Trophoblast cell (in vitro differentiated cells and primary cell): ENCODE data around the gene PHKA2.

Source experiments
- DNase-seq, 2 donors: peaks; one replicate each; pipeline ENCODE4 v3.0.0-alpha.2; 2016
- H2AFZ ChIP-seq: 2 replicates; pipeline ENCODE4 v1.6.1; 2013; ENCODE audit warnings: low read length, moderate library complexity, mild to moderate bottlenecking; ENCODE audit not compliant: insufficient read depth, poor library complexity
- H2AK5ac ChIP-seq: 2 replicates; pipeline ENCODE4 v1.6.1; 2013; ENCODE audit warnings: mild to moderate bottlenecking, low read length
- H2BK120ac ChIP-seq: 2 replicates; pipeline ENCODE4 v1.6.1; 2013; ENCODE audit warnings: low read length, mild to moderate bottlenecking, moderate library complexity; ENCODE audit not compliant: insufficient read depth, poor library complexity
- H2BK12ac ChIP-seq: 2 replicates; pipeline ENCODE4 v1.6.1; 2013; ENCODE audit warnings: mild to moderate bottlenecking, low read length, moderate library complexity
- H2BK5ac ChIP-seq: 2 replicates; pipeline ENCODE4 v1.6.1; 2013; ENCODE audit warnings: low read length, low read depth, moderate library complexity, mild to moderate bottlenecking; ENCODE audit not compliant: poor library complexity
- H3K14ac ChIP-seq: 2 replicates; pipeline ENCODE4 v1.6.1; 2013; ENCODE audit warnings: mild to moderate bottlenecking, low read length
- H3K18ac ChIP-seq: 2 replicates; pipeline ENCODE4 v1.6.1; 2013; ENCODE audit warnings: mild to moderate bottlenecking, low read length
- H3K23ac ChIP-seq: 2 replicates; pipeline ENCODE4 v1.6.1; 2013; ENCODE audit warnings: low read length
- H3K27ac ChIP-seq: 2 replicates; pipeline ENCODE4 v1.5.1; 2013; ENCODE audit warnings: low read depth, mild to moderate bottlenecking, inconsistent platforms, low read length, moderate library complexity
- H3K27me3 ChIP-seq: 2 replicates; pipeline ENCODE4 v1.6.1; 2013; ENCODE audit warnings: inconsistent platforms, mild to moderate bottlenecking, low read length, moderate library complexity; ENCODE audit not compliant: insufficient read depth
- H3K36me3 ChIP-seq, 2 experiments: 1 replicate in 1 of 2; 2 replicates in 1 of 2; pipeline ENCODE4 v1.6.1; 2013; ENCODE audit warnings: low read length in 2 of 2, mild to moderate bottlenecking in 2 of 2, moderate library complexity in 1 of 2; ENCODE audit not compliant: insufficient read depth in 2 of 2, control insufficient read depth in 1 of 2
- H3K4ac ChIP-seq: 2 replicates; pipeline ENCODE4 v1.6.1; 2013; ENCODE audit warnings: low read depth, mild to moderate bottlenecking, low read length, moderate library complexity
- H3K4me1 ChIP-seq, 2 experiments: 1 replicate in 1 of 2; 2 replicates in 1 of 2; pipeline ENCODE4 v1.6.1; 2013; ENCODE audit warnings: low read length in 2 of 2, mild to moderate bottlenecking in 2 of 2, moderate library complexity in 1 of 2; ENCODE audit not compliant: insufficient read depth in 2 of 2, control insufficient read depth in 1 of 2
- H3K4me2 ChIP-seq: 2 replicates; pipeline ENCODE4 v1.6.1; 2013; ENCODE audit warnings: inconsistent platforms, mild to moderate bottlenecking, low read length, moderate library complexity
- H3K4me3 ChIP-seq: 2 replicates; pipeline ENCODE4 v1.5.1; 2013; ENCODE audit warnings: mild to moderate bottlenecking, low read depth, low read length, inconsistent platforms
- H3K79me1 ChIP-seq: one replicate; pipeline ENCODE4 v1.6.1; 2013; ENCODE audit warnings: low read length
- H3K79me2 ChIP-seq: 2 replicates; pipeline ENCODE4 v1.6.1; 2013; ENCODE audit warnings: low read length, mild to moderate bottlenecking; ENCODE audit not compliant: control insufficient read depth, insufficient read depth, poor library complexity
- H3K9ac ChIP-seq: 2 replicates; pipeline ENCODE4 v1.6.1; 2013; ENCODE audit warnings: mild to moderate bottlenecking, low read length
- H3K9me3 ChIP-seq: 2 replicates; pipeline ENCODE4 v1.6.1; 2013; ENCODE audit warnings: low read depth, mild to moderate bottlenecking, control low read depth, inconsistent platforms, low read length; ENCODE audit not compliant: insufficient read depth
- H4K12ac ChIP-seq: 2 replicates; pipeline ENCODE4 v1.6.1; 2013; ENCODE audit warnings: low read depth, mild to moderate bottlenecking, low read length, moderate library complexity
- H4K8ac ChIP-seq: 2 replicates; pipeline ENCODE4 v1.6.1; 2013; ENCODE audit warnings: low read depth, mild to moderate bottlenecking, low read length, moderate library complexity
- H4K91ac ChIP-seq: one replicate; pipeline ENCODE4 v1.6.1; 2013; ENCODE audit warnings: low read depth, mild to moderate bottlenecking, low read length, moderate library complexity
- WGBS: extraction: QIAGEN DNeasy Blood & Tissue Kit; methylation state at CpG from one replicate; pipeline ENCODE4 v1.1.7; 2013; ENCODE audit warnings: missing lambda C conversion rate; ENCODE audit not compliant: insufficient read length, insufficient coverage; ENCODE audit errors: extremely low coverage; 5-methylcytosine and 5-hydroxymethylcytosine counted together

PHKA2 gene

DNA sequence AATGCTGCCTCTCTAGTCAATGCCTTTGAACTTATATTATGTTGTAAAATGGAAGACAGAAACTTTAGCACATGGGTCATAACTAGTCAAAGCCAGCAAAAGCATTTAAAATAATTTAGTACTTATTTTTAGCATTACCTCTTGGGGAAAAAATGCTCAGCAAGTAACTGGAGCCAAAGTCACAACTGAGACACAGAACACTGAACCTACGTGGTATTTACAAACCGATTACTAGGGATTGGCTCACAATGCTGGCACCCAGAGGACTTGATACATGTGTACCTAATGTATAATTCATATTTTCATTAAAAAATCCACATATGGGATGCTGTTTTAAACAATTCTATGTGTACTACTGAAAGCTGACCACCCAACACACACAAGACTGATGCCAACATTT lies 38.4 kb downstream of the PHKA2 start:
- no CpG with 5 or more reads among the region's 2 CpGs for WGBS
- Histone ChIP-seq H3K4ac (no peak overlapping the region), H2BK12ac (no peak overlapping the region), H3K9ac (no peak overlapping the region), H3K4me3 (no peak overlapping the region), H4K12ac (no peak overlapping the region), H3K4me1 (peaks cover 16 to 22% of the 10 kb centered on the region in 2 experiments), H3K79me1 (peaks cover 6% of the 10 kb centered on the region), H2BK120ac (no peak overlapping the region), H3K4me2 (no peak overlapping the region), H4K91ac (no peak overlapping the region), H2BK5ac (no peak overlapping the region), H2AK5ac (no peak overlapping the region), H3K14ac (no peak overlapping the region), H2AFZ (no peak overlapping the region), H3K27ac (no peak overlapping the region), H3K79me2 (no peaks in the 10 kb centered on the region), H4K8ac (no peak overlapping the region), H3K9me3 (no peaks in the 10 kb centered on the region), H3K18ac (no peak overlapping the region), H3K36me3 (peaks cover 3 to 7% of the 10 kb centered on the region in 2 experiments), H3K27me3 (no peaks in the 10 kb centered on the region), H3K23ac (no peak overlapping the region)
- peak; percentile 2 to 43 for DNase-seq

DNA sequence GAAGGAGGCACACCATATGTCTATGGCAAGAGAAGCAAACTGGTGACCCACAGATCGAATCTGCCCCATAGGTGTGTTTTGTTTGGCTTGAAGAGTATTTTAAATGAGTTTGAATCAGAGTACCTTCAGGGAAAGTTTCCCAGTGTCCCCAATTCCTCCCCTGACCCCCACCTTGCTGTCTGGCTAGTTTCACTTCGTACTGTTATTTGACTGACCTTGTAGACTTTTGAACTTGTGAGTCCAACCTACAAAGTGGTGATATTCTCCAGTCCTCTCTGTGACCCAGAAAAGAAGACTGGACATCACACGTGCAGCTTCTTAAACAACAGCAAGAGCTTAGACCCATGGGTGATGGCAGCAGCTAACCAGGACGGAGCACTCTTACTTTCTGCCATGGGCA lies 39.4 kb downstream of the PHKA2 start:
- no peak overlapping the region for H4K12ac ChIP-seq
- H3K18ac ChIP-seq: no peak overlapping the region
- WGBS: no CpG with 5 or more reads among the region's 4 CpGs
- no peak overlapping the region for H3K23ac ChIP-seq
- no peak overlapping the region for H3K9ac ChIP-seq
- no peak overlapping the region for H2BK12ac ChIP-seq
- H3K79me2 ChIP-seq: no peaks in the 10 kb centered on the region
- peaks cover 16 to 23% of the 10 kb centered on the region in 2 experiments for H3K4me1 ChIP-seq
- H4K8ac ChIP-seq: no peak overlapping the region
- H2BK5ac ChIP-seq: no peak overlapping the region
- no peak overlapping the region for H2AK5ac ChIP-seq
- H2AFZ ChIP-seq: no peak overlapping the region
- no peak overlapping the region for H3K4me3 ChIP-seq
- peaks cover 6% of the 10 kb centered on the region for H3K79me1 ChIP-seq
- no peak for DNase-seq
- no peak overlapping the region for H4K91ac ChIP-seq
- no peak overlapping the region for H3K4ac ChIP-seq
- H3K27me3 ChIP-seq: no peaks in the 10 kb centered on the region
- no peak overlapping the region for H3K27ac ChIP-seq
- peaks cover 3 to 7% of the 10 kb centered on the region in 2 experiments for H3K36me3 ChIP-seq
- no peak overlapping the region for H3K4me2 ChIP-seq
- no peak overlapping the region for H3K14ac ChIP-seq
- no peaks in the 10 kb centered on the region for H3K9me3 ChIP-seq
- H2BK120ac ChIP-seq: no peak overlapping the region

DNA sequence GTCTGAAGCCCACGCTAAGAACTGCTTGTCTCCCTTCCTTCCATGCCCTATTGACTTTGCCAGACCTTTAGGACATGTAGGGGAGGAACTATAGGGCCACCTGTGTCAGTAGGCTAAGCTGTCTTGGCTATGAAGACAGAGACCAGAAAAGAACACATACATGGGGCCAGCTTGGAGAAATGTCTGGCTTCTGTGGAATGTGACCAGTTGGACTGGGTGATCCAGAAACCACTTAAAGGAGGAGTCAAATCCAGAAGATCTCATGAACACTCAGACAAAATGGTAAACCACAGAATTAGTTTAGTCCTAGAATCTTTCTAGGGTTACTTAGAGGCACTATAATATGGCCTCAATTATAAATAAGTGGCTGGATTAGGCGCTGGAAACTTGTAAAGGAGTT lies 42.0 kb downstream of the PHKA2 start:
- Histone ChIP-seq H4K8ac (no peak overlapping the region), H3K79me2 (no peaks in the 10 kb centered on the region), H2BK12ac (peak overlapping the region; percentile 24), H4K12ac (peak overlapping the region; percentile 75), H3K4me3 (no peak overlapping the region), H3K9ac (no peak overlapping the region), H2BK120ac (peak overlapping the region; percentile 11), H2BK5ac (peak overlapping the region; percentile 49), H3K4me1 (peaks cover 16 to 22% of the 10 kb centered on the region in 2 experiments), H3K27ac (no peak overlapping the region), H2AK5ac (no peak overlapping the region), H3K27me3 (no peaks in the 10 kb centered on the region), H3K23ac (no peak overlapping the region), H3K14ac (peak overlapping the region; percentile 61), H3K9me3 (no peaks in the 10 kb centered on the region), H3K18ac (no peak overlapping the region), H3K79me1 (peaks cover 6% of the 10 kb centered on the region), H2AFZ (no peak overlapping the region), H3K4ac (no peak overlapping the region), H3K36me3 (peaks cover 8 to 13% of the 10 kb centered on the region in 2 experiments), H4K91ac (no peak overlapping the region), H3K4me2 (no peak overlapping the region)
- WGBS: no CpG with 5 or more reads among the region's 2 CpGs
- peak; percentile 52 to 68 for DNase-seq

DNA sequence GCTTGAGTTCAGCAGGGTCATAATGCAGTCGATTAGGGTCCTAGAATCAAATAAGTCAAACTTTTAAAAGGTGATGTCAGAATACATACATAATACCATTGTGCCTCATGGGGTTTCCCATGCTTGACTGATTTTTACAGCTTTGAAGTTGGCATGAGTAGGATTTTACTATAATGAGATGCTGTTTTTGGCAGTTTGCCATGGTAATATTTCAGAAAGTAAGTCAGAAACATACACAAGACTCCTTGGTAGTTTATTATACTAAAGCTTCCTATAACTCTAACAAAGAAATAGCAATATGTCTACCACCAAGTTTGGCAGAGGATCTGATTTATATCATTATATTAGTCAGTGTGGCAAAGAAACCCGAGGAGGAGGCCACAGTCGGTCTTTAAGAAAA lies 45.2 kb downstream of the PHKA2 start:
- H3K4me3 ChIP-seq: no peak overlapping the region

More for the DNA sequence above, 45.2 kb downstream of the PHKA2 start:
- H3K9ac ChIP-seq: no peak overlapping the region
- no peak overlapping the region for H3K4me2 ChIP-seq
- H2BK120ac ChIP-seq: no peak overlapping the region
- peaks cover 10 to 11% of the 10 kb centered on the region in 2 experiments for H3K4me1 ChIP-seq
- no peak overlapping the region for H3K23ac ChIP-seq
- no peak overlapping the region for H4K8ac ChIP-seq
- no peak for DNase-seq
- no peaks in the 10 kb centered on the region for H3K79me2 ChIP-seq
- no peak overlapping the region for H2AFZ ChIP-seq
- H4K12ac ChIP-seq: no peak overlapping the region
- WGBS: no CpG with 5 or more reads among the region's 3 CpGs
- H3K9me3 ChIP-seq: no peaks in the 10 kb centered on the region
- peaks cover 11 to 17% of the 10 kb centered on the region in 2 experiments for H3K36me3 ChIP-seq
- H3K4ac ChIP-seq: no peak overlapping the region
- no peaks in the 10 kb centered on the region for H3K27me3 ChIP-seq
- H2AK5ac ChIP-seq: no peak overlapping the region
- no peak overlapping the region for H3K18ac ChIP-seq
- no peak overlapping the region for H3K14ac ChIP-seq
- no peak overlapping the region for H4K91ac ChIP-seq
- H2BK12ac ChIP-seq: no peak overlapping the region
- no peak overlapping the region for H3K27ac ChIP-seq
- H2BK5ac ChIP-seq: no peak overlapping the region
- peaks cover 3% of the 10 kb centered on the region for H3K79me1 ChIP-seq
